HG02642 (cell line): ENCODE measurements around the gene RMDN2.

ENCODE experiments used
- ATAC-seq: cut with Tn5 transposase; IDR thresholded peaks from one replicate; pipeline ENCODE4 v1.9.1; 2021; ENCODE audit warnings: mild to moderate bottlenecking; ENCODE audit not compliant: unreplicated experiment, poor library complexity

Gene RMDN2, protein sequence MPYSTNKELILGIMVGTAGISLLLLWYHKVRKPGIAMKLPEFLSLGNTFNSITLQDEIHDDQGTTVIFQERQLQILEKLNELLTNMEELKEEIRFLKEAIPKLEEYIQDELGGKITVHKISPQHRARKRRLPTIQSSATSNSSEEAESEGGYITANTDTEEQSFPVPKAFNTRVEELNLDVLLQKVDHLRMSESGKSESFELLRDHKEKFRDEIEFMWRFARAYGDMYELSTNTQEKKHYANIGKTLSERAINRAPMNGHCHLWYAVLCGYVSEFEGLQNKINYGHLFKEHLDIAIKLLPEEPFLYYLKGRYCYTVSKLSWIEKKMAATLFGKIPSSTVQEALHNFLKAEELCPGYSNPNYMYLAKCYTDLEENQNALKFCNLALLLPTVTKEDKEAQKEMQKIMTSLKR

DNA sequence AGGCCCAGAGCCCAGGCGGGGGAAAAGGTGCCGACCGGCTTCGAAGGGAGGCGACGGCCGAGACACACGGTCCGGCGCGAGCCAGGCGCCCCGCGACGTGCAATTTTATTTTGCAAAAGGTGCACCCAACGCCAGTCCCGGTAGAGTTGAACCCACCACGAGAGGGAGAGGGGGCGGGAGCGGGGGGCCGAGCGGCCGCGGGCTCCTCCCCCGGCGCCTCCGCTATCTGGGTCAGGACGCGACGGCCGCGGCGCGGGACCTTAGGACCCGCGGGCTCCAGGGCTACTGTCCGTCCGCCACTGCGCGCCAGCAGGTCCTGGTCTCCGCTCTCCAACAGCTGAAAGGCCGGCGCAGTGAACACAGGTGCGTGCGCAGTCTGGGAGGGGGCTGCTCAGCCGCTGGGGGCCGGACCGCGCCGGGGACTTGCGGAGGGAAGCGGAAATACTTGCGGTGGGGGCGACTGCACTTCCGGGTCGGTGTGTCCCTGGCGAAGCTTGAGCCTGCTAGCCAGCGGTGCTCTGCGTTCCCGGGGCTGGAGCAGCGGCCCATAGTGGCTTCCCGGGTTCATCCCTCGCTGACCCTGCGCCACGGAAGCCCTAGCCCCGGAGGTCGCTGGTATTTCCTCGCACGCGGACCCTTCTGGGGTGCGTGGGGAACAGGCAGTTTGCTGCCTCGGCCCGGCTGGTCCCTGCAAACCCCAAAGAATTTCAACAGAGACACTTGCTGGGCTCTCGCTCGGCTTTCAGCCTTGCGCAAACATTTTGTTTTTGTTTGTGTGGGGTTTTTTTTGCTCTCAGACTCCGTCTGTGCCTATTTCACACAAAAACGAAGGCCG lies at the start of gene RMDN2:
RMDN2 (plus strand) TSS at position 225 of the 835 bp plus-strand sequence. CDS start 3,991 bp downstream, outside the sequence.
- ATAC-seq, result peak; percentile 91

DNA sequence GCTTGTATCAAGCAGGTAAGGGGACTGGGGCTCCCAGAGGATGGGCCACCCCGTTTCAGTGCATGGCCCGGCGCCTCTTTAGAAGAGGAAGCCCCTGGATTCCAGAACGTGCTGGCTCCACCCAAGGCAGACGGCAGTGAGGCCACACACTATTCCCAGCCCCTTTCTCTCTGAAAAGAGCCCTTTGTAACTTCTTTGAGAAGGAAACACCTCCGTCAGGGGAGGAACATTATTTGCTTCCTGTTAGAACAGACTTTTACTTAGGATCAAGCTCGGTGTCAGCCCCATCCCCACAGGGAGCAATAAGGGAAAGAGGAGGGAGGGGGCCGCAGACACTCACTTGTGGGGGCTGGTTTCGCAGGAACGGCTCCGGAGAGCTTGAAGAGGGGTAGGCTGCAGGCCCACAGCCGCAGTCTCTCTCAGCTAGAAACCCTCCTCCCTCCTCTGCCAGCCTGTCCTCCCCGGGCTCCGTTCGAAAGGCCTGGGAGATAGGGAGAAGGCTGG lies 49.6 kb upstream of the RMDN2 start:
- ATAC-seq, result no peak

DNA sequence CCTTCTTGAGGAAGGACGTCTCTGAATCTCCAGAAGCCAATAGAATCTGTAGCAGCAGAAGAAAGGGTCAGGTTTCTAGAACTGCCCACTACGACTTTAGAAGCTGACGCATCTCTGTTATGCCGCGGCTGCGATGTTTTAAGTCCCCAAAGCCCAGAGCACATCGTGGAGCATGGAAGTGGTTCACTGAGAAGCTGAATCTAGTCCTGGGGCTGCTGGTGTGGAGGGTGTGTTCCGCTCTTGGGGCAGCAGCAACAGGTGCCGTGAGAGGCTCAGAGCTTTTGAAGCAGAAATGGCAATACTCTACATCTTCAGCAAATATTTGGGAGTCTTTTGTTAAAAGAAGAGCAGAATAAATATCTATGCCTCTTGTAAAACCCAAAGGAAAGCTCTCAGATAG lies 48.9 kb upstream of the RMDN2 start:
- no peak for ATAC-seq

DNA sequence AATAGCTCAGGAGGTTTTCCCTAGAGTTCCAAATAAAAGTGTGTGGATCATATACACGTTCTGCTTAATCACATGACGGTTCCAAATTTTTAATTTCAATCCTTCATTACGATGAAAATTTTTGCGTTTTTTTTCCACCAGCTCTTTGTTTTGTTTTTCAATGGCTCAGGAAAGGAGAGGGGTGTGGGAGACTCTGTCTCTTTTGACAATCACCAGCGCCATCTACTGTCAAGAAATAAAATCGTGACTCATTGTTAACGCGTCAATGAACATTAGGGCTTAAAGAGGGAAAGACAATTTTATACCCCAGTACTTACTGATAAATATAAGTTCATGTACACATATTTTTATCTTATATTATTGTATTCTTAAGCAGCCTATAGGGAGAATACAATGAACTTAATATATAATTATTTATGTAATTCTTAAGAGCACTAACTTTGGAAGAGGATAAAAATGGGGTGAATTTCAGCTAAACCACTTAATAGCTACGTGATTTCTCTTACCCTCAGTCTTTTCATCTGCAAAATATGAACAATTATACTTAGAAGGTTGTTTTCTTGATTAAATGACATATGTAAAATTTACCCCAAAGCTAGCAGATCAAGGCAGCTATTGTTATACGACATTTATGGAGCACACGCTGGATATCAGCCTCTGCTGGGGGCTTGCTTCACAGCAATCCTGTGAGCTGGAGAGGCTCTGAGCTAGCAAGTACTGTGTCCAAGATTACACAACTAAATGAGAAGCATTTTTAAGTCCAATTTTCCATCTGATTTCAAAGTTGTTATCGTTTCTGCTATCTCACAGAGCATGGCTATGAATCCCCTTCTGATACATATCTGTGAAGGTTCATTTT lies 47.4 kb upstream of the RMDN2 start:
- no peak for ATAC-seq

DNA sequence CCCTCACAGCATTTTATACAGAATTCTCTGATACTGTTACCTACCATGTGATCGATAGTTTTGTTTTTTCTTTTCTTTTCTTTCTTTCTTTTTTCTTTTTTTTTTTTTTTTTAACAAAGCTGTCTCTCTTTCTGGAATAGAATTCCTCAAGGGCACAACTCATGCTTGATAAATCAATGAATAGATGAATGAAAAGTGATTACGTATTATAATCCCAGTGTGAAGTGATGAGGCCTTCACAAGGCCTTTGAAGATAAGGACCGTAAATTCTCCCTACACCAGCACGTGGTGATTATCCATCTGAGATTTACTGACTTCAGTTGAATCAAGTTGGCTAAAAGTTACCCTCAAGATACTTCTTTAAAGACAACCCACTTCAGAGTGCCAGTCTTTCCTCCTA lies 46.6 kb upstream of the RMDN2 start:
- no peak for ATAC-seq

DNA sequence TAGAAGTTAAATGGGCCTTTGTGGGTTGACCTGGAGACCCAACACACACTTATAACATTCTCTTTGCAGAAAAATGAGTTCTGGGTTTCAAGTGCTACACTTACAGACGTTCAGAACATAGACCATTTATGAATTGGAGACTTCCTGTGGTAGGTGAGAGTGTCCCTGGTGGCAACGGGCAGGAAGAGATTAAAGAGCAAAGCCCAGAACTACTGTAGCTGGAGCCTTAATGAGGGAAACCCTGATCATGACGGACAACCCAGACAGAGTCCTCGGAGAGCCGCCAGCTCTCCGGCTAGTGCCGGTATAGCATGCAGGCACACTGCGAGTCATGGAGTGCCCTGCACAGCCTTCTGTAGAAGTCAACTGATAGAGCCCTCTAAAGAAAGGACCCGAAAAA lies 44.5 kb upstream of the RMDN2 start:
- ATAC-seq, result no peak

DNA sequence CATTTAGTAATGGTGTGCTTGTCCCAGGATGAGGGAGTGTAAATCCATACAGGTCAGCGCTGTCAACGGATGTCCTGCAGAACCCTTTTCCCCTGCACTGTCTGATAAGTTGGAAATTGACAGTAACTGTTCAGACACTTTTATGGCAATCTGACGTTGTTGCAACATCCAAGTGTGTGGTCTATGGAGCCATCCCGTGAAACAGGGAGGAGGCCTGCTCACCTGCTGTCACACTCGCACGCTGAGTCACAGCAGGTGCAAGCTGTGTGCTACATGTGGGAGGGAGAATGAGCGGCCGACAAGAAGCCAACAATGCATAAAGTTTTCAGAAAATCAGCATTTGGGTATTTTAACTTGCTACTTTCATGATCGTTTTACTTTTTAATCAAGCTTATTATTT lies 43.7 kb upstream of the RMDN2 start:
- no peak for ATAC-seq

DNA sequence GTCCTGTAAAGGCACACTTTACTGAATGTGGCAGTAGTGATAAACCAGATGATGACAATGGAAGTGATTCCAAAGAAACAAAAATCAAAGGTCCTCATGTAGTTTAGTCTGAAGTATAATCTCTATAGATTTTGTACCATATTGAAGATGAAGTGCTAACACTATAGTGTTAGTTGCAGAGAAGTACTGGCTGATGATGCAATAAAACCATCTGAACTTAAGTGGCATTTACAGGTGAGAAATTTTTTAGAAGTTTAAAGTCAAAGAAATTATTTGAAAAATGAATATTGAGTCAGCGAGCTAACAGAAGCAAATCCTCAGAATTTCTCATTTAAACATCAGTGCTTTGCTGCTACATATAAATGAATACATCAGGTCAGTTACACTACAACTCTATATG lies 43.1 kb upstream of the RMDN2 start:
- ATAC-seq, result no peak

DNA sequence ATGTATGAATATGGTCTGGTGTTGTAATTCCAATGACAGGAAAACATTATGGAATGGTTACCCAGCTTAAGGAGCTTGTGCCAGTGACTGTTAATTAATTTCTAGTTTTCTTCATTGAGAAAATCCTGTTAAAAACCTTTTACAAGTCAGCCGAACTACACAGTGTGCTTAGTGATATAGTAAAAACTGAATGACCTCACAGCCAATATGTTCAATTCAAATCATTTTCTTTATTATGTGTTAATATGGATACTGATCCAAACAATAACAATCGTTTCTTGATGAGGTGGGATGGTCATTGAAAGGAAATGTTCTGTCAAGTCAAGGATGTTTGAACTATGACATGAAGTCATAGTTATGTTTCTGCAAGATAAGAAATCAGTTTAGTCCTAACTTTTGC lies 41.6 kb upstream of the RMDN2 start:
- ATAC-seq, result no peak

DNA sequence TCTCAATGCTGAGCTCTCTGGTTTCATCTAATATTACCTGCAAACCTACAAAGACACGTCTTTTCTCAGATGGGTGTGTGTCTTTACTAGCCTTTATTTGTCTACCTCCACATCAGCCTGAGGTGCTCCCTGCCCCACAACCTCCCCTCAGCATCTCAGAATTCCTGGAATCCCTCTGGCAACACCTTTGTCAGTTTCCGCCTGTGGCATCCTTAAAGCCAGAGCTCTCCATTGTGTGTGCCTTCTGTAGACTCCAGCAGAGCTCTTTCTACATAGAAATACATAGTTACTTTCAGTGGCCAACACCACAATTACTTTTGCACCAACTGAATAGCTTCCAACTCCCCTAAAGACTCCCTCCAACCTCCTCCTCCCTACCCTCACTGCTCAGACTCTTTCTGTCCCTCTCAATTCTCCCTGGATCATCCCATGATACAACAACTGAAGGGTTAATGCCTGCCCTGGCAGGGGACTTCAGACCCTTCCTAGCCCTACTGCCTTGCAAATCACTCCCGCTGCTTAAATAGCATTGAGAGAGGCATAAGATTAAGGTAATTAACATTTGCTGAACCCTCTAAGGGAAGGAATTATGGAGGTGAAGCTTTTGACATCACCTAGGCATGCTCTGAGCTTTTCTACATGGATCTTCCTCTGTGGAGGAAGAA lies 39.6 kb upstream of the RMDN2 start:
- ATAC-seq, result no peak

DNA sequence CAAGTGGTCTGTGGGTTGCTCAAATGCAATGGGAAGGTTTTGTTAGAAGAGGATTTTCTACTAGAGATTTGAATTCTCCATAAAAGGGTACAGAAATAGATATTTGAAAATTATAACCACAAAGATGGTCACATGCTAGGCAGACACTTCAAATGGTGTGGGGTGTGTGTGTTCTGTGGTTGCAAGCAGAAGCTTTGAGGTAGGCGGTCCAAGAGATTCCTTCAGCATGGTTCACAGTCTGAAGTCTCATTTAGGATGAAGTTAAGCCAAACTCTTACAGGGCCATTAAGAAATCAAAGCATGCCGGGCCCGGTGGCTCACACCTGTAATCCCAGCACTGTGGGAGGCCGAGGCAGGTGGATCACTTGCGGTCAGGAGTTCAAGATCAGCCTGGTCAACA lies 38.3 kb upstream of the RMDN2 start:
- no peak for ATAC-seq

DNA sequence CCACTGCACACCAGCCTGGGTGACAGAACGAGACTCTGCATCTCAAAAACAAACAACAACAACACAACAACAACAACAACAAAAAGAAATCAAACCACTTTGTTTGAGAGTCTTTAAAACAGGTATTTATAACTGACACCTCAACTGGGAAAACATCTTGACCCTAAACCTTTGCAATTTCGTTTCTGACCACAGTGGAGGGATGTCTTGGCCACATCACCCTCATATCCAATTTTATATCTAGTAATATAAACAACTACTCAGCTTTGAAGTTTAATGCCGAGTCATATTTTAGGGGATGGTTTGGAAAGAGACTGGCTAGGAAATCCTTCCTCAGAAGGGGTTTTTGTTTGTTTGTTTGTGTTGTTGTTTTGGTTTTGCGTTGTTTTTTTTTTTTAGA lies 37.8 kb upstream of the RMDN2 start:
- no peak for ATAC-seq

DNA sequence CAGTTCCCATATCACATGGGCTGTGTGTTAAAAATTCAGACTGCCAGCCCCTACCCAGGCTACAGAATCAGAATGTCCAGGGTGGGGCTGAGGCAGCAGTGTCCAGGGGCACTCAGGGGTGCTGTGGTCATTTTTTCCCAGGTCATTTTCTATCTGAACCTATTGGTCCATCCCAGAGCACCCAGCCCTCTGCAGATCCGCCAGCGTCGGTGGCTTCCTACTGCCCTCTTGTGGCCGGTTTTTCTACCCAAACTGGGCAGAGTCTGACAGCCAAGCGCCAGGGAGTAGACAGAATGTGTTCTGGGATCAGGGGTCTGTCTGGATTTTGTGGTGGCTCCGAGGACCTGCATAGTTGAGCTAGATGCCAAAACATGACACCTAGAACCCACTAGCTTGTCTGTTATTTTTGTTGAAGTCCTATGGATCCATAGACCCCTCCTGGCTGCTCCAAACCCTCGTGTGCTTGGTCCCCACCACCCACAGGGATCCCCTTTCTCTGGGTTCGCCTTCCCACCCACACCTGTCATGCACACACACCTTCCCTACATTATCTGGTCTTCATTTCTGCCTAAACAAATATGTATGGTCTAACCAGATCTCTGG lies 34.1 kb upstream of the RMDN2 start:
- peak; percentile 51 for ATAC-seq

DNA sequence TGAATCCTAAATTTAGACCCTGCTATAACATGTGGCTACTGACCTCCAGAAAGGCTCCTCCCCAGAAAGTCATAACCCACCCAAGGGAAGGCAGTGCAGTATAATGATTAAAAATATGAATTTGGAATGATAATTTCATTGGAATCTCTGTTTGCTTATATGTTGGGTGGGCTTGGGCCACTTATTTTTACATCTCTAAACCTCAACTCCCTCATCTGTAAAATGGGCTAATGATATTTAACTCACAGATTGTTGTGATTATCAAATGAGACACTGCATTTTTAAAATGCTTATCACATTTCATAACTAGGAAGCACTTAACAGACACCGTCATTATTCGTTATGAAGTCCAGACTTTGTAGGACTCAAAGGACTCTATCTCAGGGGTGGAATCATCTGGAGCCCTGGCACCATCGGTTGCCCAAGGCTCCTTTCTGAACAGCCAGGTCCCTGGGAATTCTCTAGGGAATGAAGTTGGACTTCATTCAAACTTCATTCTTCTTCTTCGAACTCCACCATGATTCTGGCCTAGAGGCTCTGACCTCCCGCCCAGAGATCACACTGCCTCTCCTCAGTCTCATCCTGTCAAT lies 33.1 kb upstream of the RMDN2 start:
- ATAC-seq, result no peak

DNA sequence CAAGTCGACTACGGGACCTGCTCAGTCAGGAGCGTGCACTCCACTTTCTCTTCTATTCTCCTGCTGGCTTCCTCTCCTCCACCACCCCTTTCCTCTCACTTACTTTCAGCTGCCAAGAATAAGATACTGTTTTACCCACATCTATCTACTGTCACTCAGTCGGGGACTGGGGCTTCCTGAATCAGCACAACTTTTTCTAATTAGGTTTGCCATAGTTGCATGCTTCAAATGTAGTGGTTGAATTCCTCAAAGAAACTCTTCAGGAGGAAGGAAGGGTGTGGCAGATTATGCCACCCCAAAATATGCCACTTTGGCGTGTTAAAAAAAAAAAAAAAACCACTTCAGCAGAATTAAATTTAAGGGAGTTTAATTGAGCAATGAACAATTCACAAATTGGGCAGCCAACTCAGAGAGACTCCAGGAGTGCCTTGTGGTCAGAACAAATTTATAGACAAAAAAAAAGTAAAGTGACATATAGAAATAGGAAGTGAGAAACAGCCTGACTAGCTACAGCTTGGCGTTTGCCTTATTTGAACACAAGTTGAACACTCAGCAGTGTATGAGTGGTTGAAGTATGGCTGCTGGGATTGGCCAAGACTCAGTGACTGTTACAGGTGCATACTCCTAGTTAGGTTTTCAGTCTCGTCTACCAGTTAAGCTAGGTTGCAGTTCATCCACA lies 32.5 kb upstream of the RMDN2 start:
- ATAC-seq, result peak; percentile 72

DNA sequence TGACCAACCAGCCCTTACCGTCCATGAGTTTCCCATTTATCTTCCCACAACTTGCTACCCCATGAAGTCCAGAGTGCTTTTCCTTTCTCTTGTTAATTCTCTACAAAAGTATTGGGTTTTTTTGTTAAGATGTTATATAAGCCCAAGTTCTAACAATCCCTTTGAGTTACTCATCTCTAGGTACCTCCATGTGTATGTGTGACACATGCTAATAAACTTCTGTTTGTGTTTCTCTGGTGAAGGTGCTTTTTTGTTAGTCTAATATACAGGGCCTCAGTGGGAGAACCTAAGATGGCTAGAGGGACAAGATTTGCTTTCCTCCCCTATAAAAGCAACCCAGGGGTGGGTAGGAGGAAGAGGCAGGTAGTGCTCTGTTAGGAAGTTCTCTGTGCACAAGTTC lies 31.8 kb upstream of the RMDN2 start:
- no peak for ATAC-seq

DNA sequence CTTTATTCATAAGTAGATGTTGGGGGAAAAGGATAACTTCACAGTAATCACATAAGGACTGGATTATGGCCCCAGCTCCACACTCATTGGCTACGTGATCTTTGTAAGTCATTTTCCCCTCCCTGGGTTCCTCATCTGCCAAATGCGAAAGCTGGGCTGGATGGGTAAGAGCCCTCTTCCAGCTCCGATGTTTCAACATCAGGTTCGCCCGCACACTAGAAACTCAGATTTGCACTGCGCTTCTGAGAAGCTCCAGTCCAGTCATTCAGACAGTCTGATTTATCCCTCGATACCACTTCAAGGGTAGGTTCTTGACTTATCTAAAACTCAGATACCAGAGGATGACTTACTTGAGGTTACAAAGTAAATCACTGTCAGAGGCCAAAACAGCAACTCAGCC lies 31.0 kb upstream of the RMDN2 start:
- ATAC-seq, result no peak

DNA sequence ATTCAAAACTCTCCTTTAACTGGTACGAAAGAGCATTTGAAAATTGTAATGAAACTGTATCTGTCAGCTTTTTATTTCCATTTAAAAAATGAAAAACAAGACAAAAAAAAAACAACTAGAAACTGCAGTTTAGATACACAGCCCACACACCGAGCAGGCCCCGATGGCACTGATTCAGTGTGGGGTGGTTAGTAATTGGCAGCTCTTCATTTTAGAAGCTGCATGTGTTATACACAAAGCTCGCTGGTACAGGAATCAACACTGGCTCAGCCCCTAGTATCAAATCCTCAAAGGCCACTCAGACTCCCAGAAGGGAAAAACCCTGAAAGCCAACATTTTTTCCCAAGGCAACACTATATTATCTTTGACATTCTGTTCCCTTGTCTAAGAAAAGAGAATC lies 30.5 kb upstream of the RMDN2 start:
- ATAC-seq, result no peak

DNA sequence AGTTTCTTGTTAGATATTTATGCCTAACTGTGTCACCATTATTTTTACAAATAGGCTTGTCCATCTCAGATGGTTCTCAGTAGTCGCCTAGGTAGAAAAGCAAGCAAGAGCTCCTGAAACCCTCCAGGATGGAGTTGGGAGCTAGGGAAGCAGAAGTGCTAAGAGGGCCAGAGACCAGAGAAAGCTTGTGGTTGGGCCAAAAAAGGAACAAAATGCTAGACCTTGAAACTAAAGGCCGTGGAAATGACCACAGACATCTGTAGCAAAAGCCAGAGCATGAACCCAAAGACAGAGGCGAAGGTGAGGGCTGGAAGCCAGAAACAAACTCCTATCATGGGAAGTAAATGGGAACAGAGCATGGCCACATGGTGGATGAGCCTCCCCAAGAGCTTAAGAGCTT lies 29.9 kb upstream of the RMDN2 start:
- ATAC-seq, result no peak
